HG03064 (cell line): ENCODE results near the gene PTS.
"Not testable (repeated sequence)": the region's sequence is repeated elsewhere in the genome, so short reads cannot be mapped to it uniquely, and the experiment has no call there.

Experiments
- ATAC-seq: cut with Tn5 transposase; IDR thresholded peaks from one replicate; pipeline ENCODE4 v1.9.1; 2021; ENCODE audit warnings: low read depth; ENCODE audit not compliant: unreplicated experiment

The PTS gene

DNA sequence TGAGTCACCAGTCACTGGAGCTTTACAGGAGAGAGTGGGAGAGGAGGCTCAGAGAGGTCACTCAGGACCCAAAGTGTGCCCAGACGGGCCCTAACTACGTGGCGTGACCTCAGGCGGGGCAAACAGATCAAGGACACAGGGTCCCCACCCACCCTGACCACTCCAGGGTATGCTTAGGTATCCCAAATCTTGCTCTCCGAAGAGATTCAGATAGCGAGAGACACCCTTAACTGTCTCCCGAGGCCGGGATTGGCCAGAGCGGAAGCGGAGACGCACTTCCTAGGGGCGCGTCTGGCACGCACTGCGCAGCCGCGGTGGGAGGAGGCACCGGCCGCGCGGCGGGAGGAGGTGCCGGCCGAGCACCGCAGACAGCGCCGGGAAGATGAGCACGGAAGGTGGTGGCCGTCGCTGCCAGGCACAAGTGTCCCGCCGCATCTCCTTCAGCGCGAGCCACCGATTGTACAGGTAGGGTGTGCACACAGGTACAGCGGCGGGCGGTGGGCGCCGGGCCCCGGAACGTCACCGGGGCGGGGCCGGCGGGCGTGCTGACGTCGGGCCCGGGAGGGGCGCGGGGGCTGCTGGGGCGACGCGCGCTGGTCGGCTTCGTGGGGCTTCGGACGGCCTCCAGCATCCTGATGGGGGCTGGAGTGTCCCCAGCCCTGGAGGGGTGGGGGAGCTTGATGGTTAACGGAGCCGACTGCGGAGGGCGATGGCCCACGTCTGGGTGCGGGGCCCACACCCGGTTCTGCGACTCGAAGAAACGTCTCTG lies at the start of gene PTS:
Gene PTS (plus strand): TSS at position 367 of the 769 bp plus-strand sequence. CDS start 16 bp downstream, at position 383.
- ATAC-seq: peak; percentile 98

- no peak for ATAC-seq
Measured at GRCh38 chr11:112177589-112177988, 48.6 kb upstream of the PTS start.

GRCh38 chr11:112178428-112178827 lies 47.8 kb upstream of the PTS start:
- no peak for ATAC-seq

DNA sequence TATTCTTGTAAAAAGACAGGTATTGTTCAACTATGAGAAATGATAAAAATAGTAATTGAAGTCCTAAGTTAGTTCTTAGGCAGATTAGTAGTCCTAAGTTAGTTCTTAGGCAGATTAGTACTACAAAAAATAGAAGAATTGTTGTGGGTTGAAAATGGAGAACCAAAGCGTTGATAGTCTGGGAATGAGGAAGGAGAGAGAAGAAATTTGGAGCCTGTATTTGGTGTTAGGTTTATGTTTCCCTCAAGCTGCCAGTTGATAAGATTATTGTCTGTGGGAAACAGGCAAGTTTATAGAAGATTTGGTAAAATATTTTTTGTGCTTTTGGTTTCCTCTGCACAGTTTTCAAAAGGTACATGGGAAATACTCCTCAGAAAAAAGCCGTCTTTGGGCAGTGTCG lies 47.3 kb upstream of the PTS start:
- ATAC-seq: no peak

DNA sequence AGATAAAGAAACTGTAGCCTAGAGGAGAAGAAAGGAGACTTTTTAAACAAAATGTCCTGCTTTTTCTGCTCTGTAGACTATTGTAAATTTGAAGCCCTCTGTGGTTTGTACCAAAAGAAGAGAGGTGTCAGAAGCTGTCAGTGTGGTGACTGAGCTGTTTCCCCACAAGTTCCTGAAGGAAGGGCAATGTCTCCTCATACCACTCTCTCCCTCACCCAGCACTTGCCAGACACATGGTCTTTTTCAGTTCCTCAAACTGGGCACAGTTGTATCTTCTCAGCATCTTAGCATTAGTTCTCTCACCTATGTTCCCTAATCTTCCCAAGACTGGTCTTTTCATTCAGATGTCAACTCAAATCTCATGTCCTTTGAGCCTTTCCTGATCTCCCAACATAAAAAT lies 46.6 kb upstream of the PTS start:
- peak; percentile 63 for ATAC-seq

DNA sequence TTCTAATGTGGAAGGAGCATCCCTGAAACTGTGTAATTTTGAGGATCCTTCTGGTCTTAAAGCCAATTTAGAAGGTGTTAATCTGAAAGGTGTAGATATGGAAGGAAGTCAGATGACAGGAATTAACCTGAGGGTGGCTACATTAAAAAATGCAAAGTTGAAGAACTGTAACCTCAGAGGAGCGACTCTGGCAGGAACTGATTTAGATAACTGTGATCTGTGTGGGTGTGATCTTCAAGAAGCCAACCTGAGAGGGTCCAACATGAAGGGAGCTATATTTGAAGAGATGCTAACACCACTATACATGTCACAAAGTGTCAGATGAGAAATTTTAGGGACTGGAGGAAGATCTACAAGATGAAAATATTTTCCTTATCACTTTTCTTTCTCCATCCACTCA lies 43.4 kb upstream of the PTS start:
- ATAC-seq: no peak

DNA sequence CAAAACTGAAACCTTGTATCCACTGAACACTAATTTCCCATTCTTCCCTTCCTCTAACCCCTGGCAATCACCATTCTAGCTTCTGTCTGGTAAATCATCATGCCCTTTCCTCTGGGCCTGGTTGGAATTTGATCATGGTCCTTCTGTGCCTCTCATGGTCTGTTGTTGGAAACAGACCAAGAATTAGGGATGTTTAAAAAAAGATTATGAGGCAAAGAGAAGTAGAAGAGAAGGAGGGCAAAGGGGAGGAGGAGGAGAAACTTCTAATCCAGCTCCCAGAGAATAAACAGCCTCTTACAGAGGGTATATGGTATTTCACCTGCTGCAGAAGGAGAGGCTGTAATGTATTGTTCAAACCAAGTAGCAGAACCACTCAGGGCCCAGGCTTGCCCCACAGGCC lies 40.3 kb upstream of the PTS start:
- no peak for ATAC-seq

- no peak for ATAC-seq
Measured at GRCh38 chr11:112186304-112186703, 39.9 kb upstream of the PTS start.

DNA sequence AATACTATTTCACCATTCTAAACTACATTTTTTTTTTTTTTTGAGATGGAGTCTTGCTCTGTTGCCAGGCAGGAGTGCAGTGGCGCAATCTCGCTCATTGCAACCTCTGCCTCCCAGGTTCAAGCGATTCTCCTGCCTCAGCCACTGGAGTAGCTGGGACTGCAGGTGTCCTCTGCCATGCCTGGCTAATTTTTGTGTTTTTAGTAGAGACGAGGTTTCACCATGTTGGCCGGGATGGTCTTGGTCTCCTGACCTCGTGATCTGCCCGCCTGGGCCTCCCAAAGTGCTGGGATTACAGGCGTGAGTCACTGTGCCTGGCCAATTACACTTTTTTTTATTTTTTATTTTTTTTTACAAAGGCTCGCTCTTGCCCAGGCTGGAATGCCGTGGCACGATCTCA lies 31.1 kb upstream of the PTS start:
- not testable (repeated sequence) for ATAC-seq

DNA sequence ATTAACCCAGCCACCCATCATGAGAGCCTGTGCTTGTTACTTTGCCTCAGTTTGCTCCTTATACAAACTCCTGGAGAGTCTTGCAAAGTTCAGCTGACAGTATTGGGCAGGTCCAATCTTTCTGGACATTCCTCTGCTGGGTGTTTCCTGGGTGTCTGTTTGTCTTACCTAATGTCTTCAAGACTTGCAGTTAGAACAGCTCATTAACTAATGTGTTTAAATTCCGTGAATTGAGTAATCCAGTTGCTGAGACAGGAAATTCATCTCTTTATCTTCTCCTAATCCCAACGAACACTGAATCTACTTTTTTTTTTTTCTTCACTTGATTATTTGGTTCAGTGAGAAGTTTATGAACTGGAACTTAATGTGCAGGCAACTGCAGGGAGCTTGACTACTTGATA lies 30.3 kb upstream of the PTS start:
- no peak for ATAC-seq

DNA sequence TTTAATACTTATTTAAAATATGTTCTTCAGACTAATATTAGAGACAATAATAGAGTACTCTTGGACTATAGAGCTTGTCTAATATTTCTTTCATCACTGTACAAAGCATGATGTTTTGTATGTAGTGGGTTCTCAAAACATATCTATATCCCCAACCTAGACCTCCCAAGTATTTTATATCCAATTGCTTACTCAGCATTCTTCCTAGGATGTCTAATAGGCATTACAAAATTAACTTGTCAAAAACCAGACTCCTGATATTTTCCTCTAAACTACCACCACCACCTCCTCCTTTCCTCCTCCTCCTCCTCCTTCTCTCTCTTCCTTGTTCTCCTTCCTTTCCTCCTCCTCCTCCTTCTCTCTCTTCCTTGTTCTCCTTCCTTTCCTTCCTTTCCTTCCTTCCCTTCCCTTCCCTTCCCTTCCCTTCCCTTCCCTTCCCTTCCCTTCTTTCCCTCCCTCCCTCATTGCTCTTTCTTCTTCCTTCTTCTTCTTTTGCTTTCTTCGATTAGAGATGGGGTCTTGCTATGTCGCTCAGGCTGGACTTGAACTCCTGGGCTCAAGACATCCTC lies 29.6 kb upstream of the PTS start:
- ATAC-seq: no peak

DNA sequence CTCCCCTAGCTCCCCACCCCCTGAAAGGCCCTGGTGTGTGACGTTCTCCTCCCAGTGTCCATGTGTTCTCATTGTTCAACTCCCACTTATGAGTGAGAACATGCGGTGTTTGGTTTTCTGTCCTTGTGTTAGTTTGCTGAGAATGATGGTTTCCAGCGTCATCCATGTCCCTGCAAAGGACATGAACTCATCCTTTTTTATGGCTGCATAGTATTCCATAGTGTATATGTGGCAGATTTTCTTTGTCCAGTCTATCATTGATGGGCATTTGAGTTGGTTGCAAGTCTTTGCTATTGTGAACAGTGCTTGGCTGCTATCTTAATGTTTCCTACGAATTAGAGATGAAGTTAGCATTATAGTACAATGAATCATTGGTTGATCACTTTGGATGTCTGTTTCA lies 27.1 kb upstream of the PTS start:
- not testable (repeated sequence) for ATAC-seq

GRCh38 chr11:112200252-112200651 lies 26.0 kb upstream of the PTS start:
- no peak for ATAC-seq

DNA sequence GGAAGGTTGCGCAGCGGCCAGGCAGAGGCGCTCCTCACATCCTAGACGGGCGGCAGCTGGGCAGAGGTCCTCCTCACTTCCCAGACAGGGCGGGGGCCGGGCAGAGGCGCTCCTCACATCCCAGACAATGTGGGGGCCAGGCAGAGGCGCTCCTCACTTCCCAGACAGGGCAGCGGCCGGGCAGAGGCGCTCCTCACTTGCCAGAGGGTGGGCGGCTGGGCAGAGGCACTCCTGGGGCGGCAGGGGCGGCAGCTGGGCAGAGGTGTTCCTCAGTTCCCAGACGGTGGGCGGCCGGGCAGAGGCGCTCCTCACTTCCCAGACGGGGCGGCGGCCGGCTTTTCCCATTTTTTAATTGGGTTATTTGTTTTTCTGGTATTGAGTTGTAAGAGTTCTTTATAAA lies 20.2 kb upstream of the PTS start:
- ATAC-seq: no peak

DNA sequence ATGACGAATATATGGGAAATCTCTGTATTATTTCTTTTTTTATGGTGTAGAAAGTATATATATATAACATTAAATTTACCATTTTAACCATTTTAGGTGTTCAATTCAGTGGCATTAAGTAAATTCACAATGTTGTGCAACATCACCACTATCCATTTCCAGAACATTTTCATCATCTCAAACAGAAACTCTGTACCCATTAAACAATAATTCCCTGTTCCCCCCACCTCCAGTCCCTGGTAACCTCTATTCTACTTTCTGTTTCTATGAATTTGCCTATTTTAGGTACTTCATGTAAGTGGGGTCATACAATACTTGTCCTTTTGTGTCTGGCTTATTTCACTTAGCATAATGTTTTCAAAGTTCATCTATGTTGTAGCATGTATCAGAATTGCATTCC lies 15.3 kb upstream of the PTS start:
- ATAC-seq: no peak

DNA sequence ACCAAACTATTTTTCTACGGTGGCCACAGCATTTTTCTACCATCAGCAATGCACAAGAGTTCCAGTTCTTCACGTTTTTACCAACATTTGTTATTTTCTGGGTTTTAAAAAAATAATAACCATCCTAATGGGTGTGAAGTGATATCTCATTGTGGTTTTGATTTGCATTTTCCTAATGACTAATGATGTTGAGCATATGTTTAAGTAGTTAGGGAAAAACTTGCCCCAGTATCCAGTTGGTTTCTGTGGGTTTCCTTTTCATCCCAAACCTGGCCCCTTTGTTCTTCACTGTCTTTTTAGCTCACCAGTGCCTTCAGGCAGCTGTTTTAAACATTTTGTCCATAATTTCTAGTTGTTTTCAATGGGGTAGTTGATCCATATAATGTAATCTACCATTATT lies 14.7 kb upstream of the PTS start:
- ATAC-seq: no peak

- no peak for ATAC-seq
Measured at GRCh38 chr11:112212290-112212689, 13.9 kb upstream of the PTS start.

DNA sequence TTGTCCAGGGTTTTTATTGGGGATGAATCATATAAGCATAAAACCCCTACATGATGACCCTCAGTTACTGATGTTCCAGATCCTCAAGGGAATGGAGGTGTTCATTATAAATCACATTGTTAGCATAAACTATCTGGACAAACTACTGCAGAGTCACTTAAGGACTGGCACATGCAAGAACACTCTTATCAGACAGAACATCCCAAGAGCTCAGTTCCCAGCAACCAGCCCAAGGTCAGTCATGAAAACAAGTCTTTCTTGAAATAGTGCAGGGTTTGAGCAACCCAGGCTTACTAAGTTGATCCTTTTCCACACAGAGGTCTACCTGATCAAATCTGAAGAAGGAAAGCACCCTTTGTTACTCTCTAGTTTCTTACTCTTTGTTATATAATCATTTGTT lies 13.5 kb upstream of the PTS start:
- ATAC-seq: no peak

GRCh38 chr11:112213753-112214152 lies 12.5 kb upstream of the PTS start:
- no peak for ATAC-seq

DNA sequence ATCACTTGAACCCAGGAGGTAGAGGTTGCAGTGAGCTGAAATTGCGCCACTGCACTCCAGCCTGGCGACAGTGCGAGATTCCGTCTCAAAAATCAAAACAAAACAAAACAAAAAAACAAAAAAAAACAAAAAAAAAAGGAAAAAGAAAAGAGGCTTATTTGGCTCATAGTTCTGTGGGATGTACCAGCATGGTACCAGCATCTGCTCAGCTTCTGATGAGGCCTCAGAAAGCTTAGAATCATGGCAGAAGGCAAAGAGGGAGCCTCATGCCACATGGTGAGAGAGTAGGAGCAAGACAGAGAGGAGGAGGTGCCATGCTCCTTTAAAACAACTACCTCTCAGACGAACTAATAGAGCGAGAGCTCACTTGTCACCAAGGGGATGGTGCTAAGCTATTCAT lies 10.6 kb upstream of the PTS start:
- no peak for ATAC-seq

GRCh38 chr11:112216561-112217105 lies 9.6 kb upstream of the PTS start:
- ATAC-seq: no peak
